Measurements from ENCODE around the gene ART3. TPM values are rescaled to one million over a fixed set of nuclear protein-coding genes. Genes with fewer than 3 reads are reported as not detected.
A peak's percentile ranks its signal among the peaks of the same experiment; 100 is the strongest.

Gene ART3
- total RNA-seq, 1 experiment from 2014 or later = not detected

- intact Hi-C loops (cut with micrococcal nuclease; ENCODE audit: unreplicated experiment) = no loop called here
- no peaks in the 10 kb centered on the region for H3K27me3 ChIP-seq (replicated peaks; ENCODE audit: control insufficient read depth, insufficient read depth, low read length)
- no peaks in the 10 kb centered on the region for H3K9me3 Mint-ChIP-seq (ENCODE audit: unreplicated experiment)
- CTCF ChIA-PET = no interaction called here
- no TSS peak for BruUV-seq (replicated peaks)
- H3K27ac Mint-ChIP-seq (ENCODE audit: unreplicated experiment) = no peak overlapping the region
- TF ChIP-seq CTCF (IDR thresholded peaks at IDR 0.05; ENCODE audit: insufficient read depth in 1 of 2, low read depth in 1 of 2, low read length in 1 of 2, severe bottlenecking in 1 of 2, unreplicated experiment in 1 of 2) = no peak
- H3K9me3 ChIP-seq = no peaks in the 10 kb centered on the region
- no peaks in the 10 kb centered on the region for H3K36me3 ChIP-seq (ENCODE audit: control insufficient read depth, insufficient read depth, low read length)
- no peak for DNase-seq
- H3K4me1 ChIP-seq = peaks cover 15% of the 10 kb centered on the region; the same call in 1 of the 2 replicates
- no peak overlapping the region for H3K4me3 ChIP-seq (ENCODE audit: low read depth, low read length)
- no peak overlapping the region for H3K4me3 Mint-ChIP-seq (ENCODE audit: unreplicated experiment)
- H3K36me3 Mint-ChIP-seq (ENCODE audit: insufficient read depth, unreplicated experiment) = no peaks in the 10 kb centered on the region
- H3K4me1 Mint-ChIP-seq (ENCODE audit: low read depth, unreplicated experiment) = peaks cover 15% of the 10 kb centered on the region
- POLR2A ChIA-PET = no interaction called here
- H3K27me3 Mint-ChIP-seq (ENCODE audit: insufficient read depth, unreplicated experiment) = no peaks in the 10 kb centered on the region
Observed at GRCh38 chr4:76055016-76055415, 19.5 kb upstream of the ART3 start.

- no TSS peak for BruUV-seq (replicated peaks)
- Mint-ChIP-seq H3K4me3 (ENCODE audit: unreplicated experiment) (no peak overlapping the region), H3K27me3 (ENCODE audit: insufficient read depth, unreplicated experiment) (no peaks in the 10 kb centered on the region), H3K4me1 (ENCODE audit: low read depth, unreplicated experiment) (peaks cover 19% of the 10 kb centered on the region), H3K27ac (ENCODE audit: unreplicated experiment) (no peak overlapping the region), H3K9me3 (ENCODE audit: unreplicated experiment) (no peaks in the 10 kb centered on the region), H3K36me3 (ENCODE audit: insufficient read depth, unreplicated experiment) (no peaks in the 10 kb centered on the region)
- Histone ChIP-seq H3K4me3 (ENCODE audit: low read depth, low read length) (no peak overlapping the region), H3K36me3 (ENCODE audit: control insufficient read depth, insufficient read depth, low read length) (no peaks in the 10 kb centered on the region), H3K4me1 (peaks cover 19% of the 10 kb centered on the region), H3K9me3 (no peaks in the 10 kb centered on the region), H3K27me3 (replicated peaks; ENCODE audit: control insufficient read depth, insufficient read depth, low read length) (no peaks in the 10 kb centered on the region)
- TF ChIP-seq CTCF (IDR thresholded peaks at IDR 0.05; ENCODE audit: insufficient read depth in 1 of 2, low read depth in 1 of 2, low read length in 1 of 2, severe bottlenecking in 1 of 2, unreplicated experiment in 1 of 2) = no peak
- ChIA-PET CTCF (no interaction called here), POLR2A (no interaction called here)
- no peak for DNase-seq
- intact Hi-C loops (cut with micrococcal nuclease; ENCODE audit: unreplicated experiment) = no loop called here
Observed at GRCh38 chr4:76055421-76055820, 19.1 kb upstream of the ART3 start.

GRCh38 chr4:76058302-76058701, 16.2 kb upstream of the ART3 start:
- CTCF ChIA-PET = interaction anchor here (1.2 kb wide), 1 partner anchor 29 kb away, joined by 5 read pairs; no protein-coding TSS in a partner anchor
- H3K27me3 Mint-ChIP-seq (ENCODE audit: insufficient read depth, unreplicated experiment) = no peaks in the 10 kb centered on the region
- Histone ChIP-seq H3K9me3 (no peaks in the 10 kb centered on the region), H3K4me3 (ENCODE audit: low read depth, low read length) (no peak overlapping the region), H3K27me3 (replicated peaks; ENCODE audit: control insufficient read depth, insufficient read depth, low read length) (no peaks in the 10 kb centered on the region), H3K4me1 (peaks cover 27% of the 10 kb centered on the region), H3K36me3 (ENCODE audit: control insufficient read depth, insufficient read depth, low read length) (no peaks in the 10 kb centered on the region)
- no peaks in the 10 kb centered on the region for H3K36me3 Mint-ChIP-seq (ENCODE audit: insufficient read depth, unreplicated experiment)
- peak overlapping the region; percentile 34 for H3K4me3 Mint-ChIP-seq (ENCODE audit: unreplicated experiment)
- no TSS peak for BruUV-seq (replicated peaks)
- DNase-seq = no peak
- H3K9me3 Mint-ChIP-seq (ENCODE audit: unreplicated experiment) = no peaks in the 10 kb centered on the region
- no peak overlapping the region for H3K27ac Mint-ChIP-seq (ENCODE audit: unreplicated experiment)
- intact Hi-C loops (cut with micrococcal nuclease; ENCODE audit: unreplicated experiment) = no loop called here
- peaks cover 21% of the 10 kb centered on the region for H3K4me1 Mint-ChIP-seq (ENCODE audit: low read depth, unreplicated experiment)
- TF ChIP-seq CTCF (IDR thresholded peaks at IDR 0.05; ENCODE audit: insufficient read depth in 1 of 2, low read depth in 1 of 2, low read length in 1 of 2, severe bottlenecking in 1 of 2, unreplicated experiment in 1 of 2) = no peak
- POLR2A ChIA-PET = no interaction called here

Data from Caco-2 (cell line).